Endothelial cell of umbilical vein (primary cell): ENCODE data around the gene C12orf43. TPM values are rescaled to one million over a fixed set of nuclear protein-coding genes. Genes with fewer than 3 reads are reported as not detected.

Experiments
- BruUV-seq: library from RNA; stranded (reverse); fragments of 400-500 nt; replicated peaks from 2 replicates; lab custom pipeline; 2021; lab: Mats Ljungman, UMichigan
- CTCF ChIA-PET: fragments of 300-600, 350-600 bp; sonication (Branson Sonifier 250); formaldehyde crosslinking; loops from one replicate; lab custom pipeline; 2021; ENCODE audit warnings: antibody characterized with exemption, inconsistent platforms; lab: Charles Lee
- POLR2A ChIA-PET: fragments of 300-600, 350-600 bp; sonication (Branson Sonifier 250); formaldehyde crosslinking; loops from one replicate; lab custom pipeline; 2021; ENCODE audit warnings: antibody characterized with exemption, inconsistent platforms; lab: Charles Lee
- DNase-seq: peaks from one replicate; pipeline ENCODE4 v3.0.0-alpha.2; 2011; ENCODE audit warnings: low read depth, low spot score
- FAIRE-seq: peaks from 2 replicates; lab custom pipeline; 2011; peaks lifted over from hg19 to GRCh38; lab: Jason Lieb, UNC
- H2AFZ ChIP-seq: 2 replicates; pipeline ENCODE4 v1.6.0; 2012; ENCODE audit warnings: low read depth, low read length, control low read depth, inconsistent platforms
- H3K27ac ChIP-seq: 2 replicates; pipeline ENCODE4 v1.5.1; 2011; ENCODE audit warnings: low read depth, mild to moderate bottlenecking, control low read depth, low read length, moderate library complexity; ENCODE audit not compliant: insufficient read depth
- H3K27me3 ChIP-seq, 2 experiments: 2 replicates each; pipeline versions ENCODE4 v1.6.0 to v1.6.1; 2011; ENCODE audit warnings: low read length in 2 of 2, mixed read lengths in 1 of 2; ENCODE audit not compliant: control insufficient read depth in 2 of 2, insufficient read depth in 2 of 2
- H3K36me3 ChIP-seq, 2 experiments: 2 replicates in 1 of 2; 3 replicates in 1 of 2; pipeline ENCODE4 v1.5.1; 2011; ENCODE audit warnings: low read length in 2 of 2, mild to moderate bottlenecking in 1 of 2, moderate library complexity in 1 of 2; ENCODE audit not compliant: control insufficient read depth in 2 of 2, insufficient read depth in 2 of 2; ENCODE audit errors: extremely low read depth in 1 of 2
- H3K4me1 ChIP-seq: 3 replicates; pipeline ENCODE4 v1.5.1; 2011; ENCODE audit warnings: mild to moderate bottlenecking, low read length; ENCODE audit not compliant: control insufficient read depth, insufficient read depth; ENCODE audit errors: extremely low read depth
- H3K4me2 ChIP-seq: 2 replicates; pipeline ENCODE4 v1.6.1; 2011; ENCODE audit warnings: low read length, control low read depth, mixed read lengths; ENCODE audit not compliant: insufficient read depth
- H3K4me3 ChIP-seq, 3 experiments: fragments of 200-600 bp in 1 of 3; sonication (generic), shearing (Covaris generic) in 1 of 3; replicated peaks in 1 of 3; 2 replicates each; pipeline ENCODE4 v1.5.1; 2011 to 2016; ENCODE audit warnings: control low read depth in 3 of 3, low read length in 3 of 3, mild to moderate bottlenecking in 2 of 3, inconsistent platforms in 1 of 3, low read depth in 1 of 3, moderate library complexity in 1 of 3; ENCODE audit not compliant: insufficient read depth in 1 of 3
- H3K79me2 ChIP-seq: 2 replicates; pipeline ENCODE4 v1.6.0; 2012; ENCODE audit warnings: low read length, inconsistent platforms; ENCODE audit not compliant: control insufficient read depth, insufficient read depth
- H3K9ac ChIP-seq: replicated peaks from 2 replicates; pipeline ENCODE3; 2011; ENCODE audit warnings: low read length, control low read depth; ENCODE audit not compliant: insufficient read depth; ENCODE audit errors: extremely low read depth
- H3K9me1 ChIP-seq: replicated peaks from 3 replicates; pipeline ENCODE4 v1.6.0; 2011; ENCODE audit warnings: mild to moderate bottlenecking, low read length; ENCODE audit not compliant: control insufficient read depth, insufficient read depth; ENCODE audit errors: extremely low read depth
- H3K9me3 ChIP-seq: replicated peaks from 2 replicates; pipeline ENCODE4 v1.5.1; 2012; ENCODE audit warnings: low read length, inconsistent platforms; ENCODE audit not compliant: control insufficient read depth, insufficient read depth
- H4K20me1 ChIP-seq: replicated peaks from 2 replicates; pipeline ENCODE3; 2011; ENCODE audit warnings: mild to moderate bottlenecking, low read length; ENCODE audit not compliant: control insufficient read depth, insufficient read depth; ENCODE audit errors: extremely low read depth
- EZH2 ChIP-seq: IDR thresholded peaks from 2 replicates; pipeline ENCODE4 v1.6.1; 2012; ENCODE audit warnings: borderline replicate concordance, low read depth, mild to moderate bottlenecking, moderate library complexity, low read length, inconsistent platforms; ENCODE audit not compliant: severe bottlenecking
- FOS ChIP-seq: IDR thresholded peaks from 2 replicates; pipeline ENCODE4 v1.6.1; 2011; ENCODE audit warnings: mild to moderate bottlenecking, low read length, moderate library complexity, borderline replicate concordance; ENCODE audit not compliant: insufficient read depth
- GATA2 ChIP-seq: IDR thresholded peaks from 2 replicates; pipeline ENCODE4 v1.7.0; 2011; ENCODE audit warnings: low read depth, mild to moderate bottlenecking, moderate library complexity, mixed read lengths, low read length; ENCODE audit not compliant: insufficient read length, insufficient read depth
- JUN ChIP-seq: IDR thresholded peaks from 2 replicates; pipeline ENCODE4 v1.6.1; 2011; ENCODE audit warnings: borderline replicate concordance, low read depth; ENCODE audit not compliant: insufficient read length, insufficient read depth
- MYC ChIP-seq: IDR thresholded peaks from one replicate; pipeline ENCODE4 v1.6.1; 2011; ENCODE audit warnings: mild to moderate bottlenecking, low read depth, low read length
- POLR2A ChIP-seq: IDR thresholded peaks from 2 replicates; pipeline ENCODE4 v1.6.1; 2012; ENCODE audit warnings: low read depth, mild to moderate bottlenecking, control low read depth, low read length
- POLR2AphosphoS5 ChIP-seq: IDR thresholded peaks from 2 replicates; pipeline ENCODE4 v1.6.1; 2012; ENCODE audit warnings: low read depth, mild to moderate bottlenecking, control low read depth, low read length, moderate library complexity; ENCODE audit not compliant: insufficient read depth
- dilution Hi-C: fragments of 300-500 bp; cut with MboI; formaldehyde crosslinking; loops from one replicate; pipeline ENCODE4 v1.15.0; 2019; ENCODE audit warnings: low sequenced_read_pairs; ENCODE audit not compliant: extremely low pct_ligation_motif_present
- intact Hi-C: fragments of 100-400 bp; cut with micrococcal nuclease; formaldehyde crosslinking; loops from one replicate; pipeline ENCODE4 v1.10.0; 2022
- polyA plus RNA-seq, 4 experiments: library from polyadenylated mRNA; depleted of rRNA in 3 of 4; stranded (reverse) in 3 of 4; unstranded in 1 of 4; fragments of >200 nt; gene quantifications; 2 replicates each; pipeline versions ENCODE4 v1.2.1 to v1.2.3, GENCODE V29; 2011 to 2012; ENCODE audit warnings: missing spikeins in 1 of 4
- total RNA-seq: library from RNA; stranded (reverse); gene quantifications from 2 replicates; pipeline ENCODE4 v1.2.3, GENCODE V29; 2021
- TF ChIP-seq, protein P1 (sequence below), 2 donors: IDR thresholded peaks; 1 replicate in 1 of 2; 2 replicates in 1 of 2; pipeline ENCODE4 v1.5.1; 2011; ENCODE audit warnings: low read length in 2 of 2, mild to moderate bottlenecking in 2 of 2, moderate library complexity in 2 of 2, control low read depth in 1 of 2, inconsistent platforms in 1 of 2, low read depth in 1 of 2; ENCODE audit not compliant: insufficient read depth in 1 of 2; ENCODE audit errors: extremely low read depth in 1 of 2
- TF ChIP-seq, protein P2 (sequence below): IDR thresholded peaks from 2 replicates; pipeline ENCODE4 v1.6.1; 2011; ENCODE audit not compliant: insufficient read depth, insufficient read length

C12orf43 gene
- total and polyA plus RNA-seq, 2 donors (not counting 3 experiments of a cell fraction or from before 2014, with no cell fraction given) = 12.3 to 24.7 TPM

DNA sequence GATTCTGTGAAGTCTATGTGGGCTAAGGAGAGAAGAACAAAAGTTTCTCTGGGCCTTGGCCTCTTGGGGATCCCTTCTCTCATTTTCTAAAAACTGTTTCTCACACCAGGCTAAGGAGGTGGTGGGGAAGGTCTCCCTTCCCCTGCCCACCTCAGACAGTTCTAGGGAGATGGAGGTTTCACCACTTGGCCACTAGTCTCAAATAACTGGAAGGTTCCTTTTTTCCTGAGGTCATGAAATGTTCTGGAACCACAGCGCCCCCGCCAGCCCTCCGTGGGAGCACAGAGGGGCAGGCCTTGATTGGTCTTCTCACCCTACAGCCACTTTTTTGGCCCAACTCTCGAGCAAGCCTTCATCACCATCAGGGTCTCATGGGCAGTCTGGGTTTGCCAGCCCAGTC is 12.6 kb downstream of the C12orf43 start:
- Histone ChIP-seq H3K79me2 (no peaks in the 10 kb centered on the region), H3K4me3 (no peak overlapping the region), H2AFZ (no peak overlapping the region), H3K36me3 (peaks cover 3 to 20% of the 10 kb centered on the region in 2 experiments), H3K4me2 (no peak overlapping the region), H3K27ac (no peak overlapping the region), H3K27me3 (no peaks in the 10 kb centered on the region), H3K9me1 (no peaks in the 10 kb centered on the region), H3K9me3 (no peaks in the 10 kb centered on the region), H3K9ac (no peak overlapping the region), H4K20me1 (no peaks in the 10 kb centered on the region), H3K4me1 (no peaks in the 10 kb centered on the region)
- DNase-seq (no peak), FAIRE-seq (no peak)
- intact Hi-C loops = no loop called here
- CTCF ChIA-PET = interaction anchor here (0.7 to 2.5 kb wide), 3 partner anchors 11 to 93 kb away, joined by 3 to 19 read pairs (median 4); no protein-coding TSS in a partner anchor
- BruUV-seq = no TSS peak
- dilution Hi-C loops = no loop called here
- POLR2A ChIA-PET = no interaction called here
- no peak for TF ChIP-seq MYC
- no peak for TF ChIP-seq POLR2A
- TF ChIP-seq GATA2 = no peak
- no peak for TF ChIP-seq POLR2AphosphoS5
- TF ChIP-seq JUN = no peak

DNA sequence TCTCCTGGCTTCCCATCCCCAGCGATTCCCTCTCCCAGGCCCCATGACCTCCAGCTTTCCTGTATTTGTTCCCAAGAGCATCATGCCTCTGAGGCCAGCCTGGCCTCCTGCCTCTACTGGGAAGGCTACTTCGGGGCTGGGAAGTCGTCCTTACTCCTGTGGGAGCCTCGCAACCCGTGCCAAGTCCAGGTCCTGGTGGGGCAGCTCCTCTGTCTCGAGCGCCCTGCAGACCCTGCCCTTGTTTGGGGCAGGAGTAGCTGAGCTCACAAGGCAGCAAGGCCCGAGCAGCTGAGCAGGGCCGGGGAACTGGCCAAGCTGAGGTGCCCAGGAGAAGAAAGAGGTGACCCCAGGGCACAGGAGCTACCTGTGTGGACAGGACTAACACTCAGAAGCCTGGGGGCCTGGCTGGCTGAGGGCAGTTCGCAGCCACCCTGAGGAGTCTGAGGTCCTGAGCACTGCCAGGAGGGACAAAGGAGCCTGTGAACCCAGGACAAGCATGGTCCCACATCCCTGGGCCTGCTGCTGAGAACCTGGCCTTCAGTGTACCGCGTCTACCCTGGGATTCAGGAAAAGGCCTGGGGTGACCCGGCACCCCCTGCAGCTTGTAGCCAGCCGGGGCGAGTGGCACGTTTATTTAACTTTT is 14.3 kb downstream of the C12orf43 start:
- Histone ChIP-seq H2AFZ (no peak overlapping the region), H3K9ac (no peak overlapping the region), H3K9me1 (no peaks in the 10 kb centered on the region), H3K4me3 (no peak overlapping the region), H3K27me3 (no peaks in the 10 kb centered on the region), H3K4me2 (no peak overlapping the region), H3K79me2 (no peaks in the 10 kb centered on the region), H3K9me3 (no peaks in the 10 kb centered on the region), H3K4me1 (no peaks in the 10 kb centered on the region), H4K20me1 (no peaks in the 10 kb centered on the region), H3K36me3 (peaks cover 3 to 15% of the 10 kb centered on the region in 2 experiments), H3K27ac (no peak overlapping the region)
- intact Hi-C loops = no loop called here
- no TSS peak for BruUV-seq
- FAIRE-seq (no peak), DNase-seq (peak; percentile 26)
- dilution Hi-C loops = no loop called here
- POLR2A ChIA-PET = no interaction called here
- CTCF ChIA-PET = interaction anchor here (0.9 to 1.4 kb wide), 7 partner anchors 9 to 145 kb away, joined by 3 to 5 read pairs (median 3); no protein-coding TSS in a partner anchor
- TF ChIP-seq GATA2 (no peak), POLR2AphosphoS5 (no peak), POLR2A (no peak), FOS (no peak), JUN (no peak), MYC (no peak), EZH2 (no peak)
- TF ChIP-seq, protein P1, sequence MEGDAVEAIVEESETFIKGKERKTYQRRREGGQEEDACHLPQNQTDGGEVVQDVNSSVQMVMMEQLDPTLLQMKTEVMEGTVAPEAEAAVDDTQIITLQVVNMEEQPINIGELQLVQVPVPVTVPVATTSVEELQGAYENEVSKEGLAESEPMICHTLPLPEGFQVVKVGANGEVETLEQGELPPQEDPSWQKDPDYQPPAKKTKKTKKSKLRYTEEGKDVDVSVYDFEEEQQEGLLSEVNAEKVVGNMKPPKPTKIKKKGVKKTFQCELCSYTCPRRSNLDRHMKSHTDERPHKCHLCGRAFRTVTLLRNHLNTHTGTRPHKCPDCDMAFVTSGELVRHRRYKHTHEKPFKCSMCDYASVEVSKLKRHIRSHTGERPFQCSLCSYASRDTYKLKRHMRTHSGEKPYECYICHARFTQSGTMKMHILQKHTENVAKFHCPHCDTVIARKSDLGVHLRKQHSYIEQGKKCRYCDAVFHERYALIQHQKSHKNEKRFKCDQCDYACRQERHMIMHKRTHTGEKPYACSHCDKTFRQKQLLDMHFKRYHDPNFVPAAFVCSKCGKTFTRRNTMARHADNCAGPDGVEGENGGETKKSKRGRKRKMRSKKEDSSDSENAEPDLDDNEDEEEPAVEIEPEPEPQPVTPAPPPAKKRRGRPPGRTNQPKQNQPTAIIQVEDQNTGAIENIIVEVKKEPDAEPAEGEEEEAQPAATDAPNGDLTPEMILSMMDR (IDR thresholded peaks at IDR 0.05; ENCODE audit: extremely low read depth in 1 of 2, insufficient read depth in 1 of 2, low read depth in 1 of 2, low read length in 2 of 2) = no peak
- TF ChIP-seq, protein P2, sequence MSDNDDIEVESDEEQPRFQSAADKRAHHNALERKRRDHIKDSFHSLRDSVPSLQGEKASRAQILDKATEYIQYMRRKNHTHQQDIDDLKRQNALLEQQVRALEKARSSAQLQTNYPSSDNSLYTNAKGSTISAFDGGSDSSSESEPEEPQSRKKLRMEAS = no peak
